ENCODE measurements around the gene CARMIL3.
"Not testable (repeated sequence)": the region's sequence is repeated elsewhere in the genome, so short reads cannot be mapped to it uniquely, and the experiment has no call there.

CARMIL3 gene

GRCh38 chr14:24094841-24095270 lies 43.0 kb downstream of the CARMIL3 start:
- FAIRE-seq (no peak), DNase-seq (ENCODE audit: insufficient read length) (no peak)
- TF ChIP-seq TAF1 (IDR thresholded peaks at IDR 0.05; ENCODE audit: borderline replicate concordance, low read depth, low read length) = no peak
- no peak for TF ChIP-seq POLR2A (IDR thresholded peaks at IDR 0.05; ENCODE audit: low read depth, low read length)
- TF ChIP-seq POLR2AphosphoS5 (IDR thresholded peaks at IDR 0.05; ENCODE audit: low read depth, low read length) = no peak

- TF ChIP-seq POLR2AphosphoS5 (IDR thresholded peaks at IDR 0.05; ENCODE audit: low read depth, low read length) (peak; percentile 98), POLR2A (IDR thresholded peaks at IDR 0.05; ENCODE audit: low read depth, low read length) (peak; percentile 99), TAF1 (IDR thresholded peaks at IDR 0.05; ENCODE audit: borderline replicate concordance, low read depth, low read length) (peak; percentile 99)
- peak; percentile 91 for DNase-seq (ENCODE audit: insufficient read length)
- peak; percentile 93 for FAIRE-seq
These were observed 43.7 kb downstream of the CARMIL3 start for GRCh38 chr14:24095271-24096068.

GRCh38 chr14:24096545-24097181 lies 44.9 kb downstream of the CARMIL3 start:
- DNase-seq (ENCODE audit: insufficient read length) (no peak), FAIRE-seq (no peak)
- TF ChIP-seq POLR2AphosphoS5 (IDR thresholded peaks at IDR 0.05; ENCODE audit: low read depth, low read length) (no peak), TAF1 (IDR thresholded peaks at IDR 0.05; ENCODE audit: borderline replicate concordance, low read depth, low read length) (no peak), POLR2A (IDR thresholded peaks at IDR 0.05; ENCODE audit: low read depth, low read length) (no peak)

- FAIRE-seq (no peak), DNase-seq (ENCODE audit: insufficient read length) (no peak)
- TF ChIP-seq TAF1 (IDR thresholded peaks at IDR 0.05; ENCODE audit: borderline replicate concordance, low read depth, low read length) (no peak), POLR2AphosphoS5 (IDR thresholded peaks at IDR 0.05; ENCODE audit: low read depth, low read length) (no peak), POLR2A (IDR thresholded peaks at IDR 0.05; ENCODE audit: low read depth, low read length) (no peak)
These were observed 46.6 kb downstream of the CARMIL3 start for GRCh38 chr14:24098229-24098926.

GRCh38 chr14:24098927-24099813 lies 47.4 kb downstream of the CARMIL3 start:
- DNase-seq (ENCODE audit: insufficient read length) = no peak
- TF ChIP-seq TAF1 (IDR thresholded peaks at IDR 0.05; ENCODE audit: borderline replicate concordance, low read depth, low read length) (no peak), POLR2AphosphoS5 (IDR thresholded peaks at IDR 0.05; ENCODE audit: low read depth, low read length) (no peak), POLR2A (IDR thresholded peaks at IDR 0.05; ENCODE audit: low read depth, low read length) (no peak)
- no peak for FAIRE-seq

- FAIRE-seq (no peak), DNase-seq (ENCODE audit: insufficient read length) (no peak)
- no peak for TF ChIP-seq TAF1 (IDR thresholded peaks at IDR 0.05; ENCODE audit: borderline replicate concordance, low read depth, low read length)
These were observed 48.6 kb downstream of the CARMIL3 start for GRCh38 chr14:24100197-24100981.

- FAIRE-seq (no peak), DNase-seq (ENCODE audit: insufficient read length) (no peak)
- TF ChIP-seq POLR2A (IDR thresholded peaks at IDR 0.05; ENCODE audit: low read depth, low read length) (no peak), POLR2AphosphoS5 (IDR thresholded peaks at IDR 0.05; ENCODE audit: low read depth, low read length) (no peak), TAF1 (IDR thresholded peaks at IDR 0.05; ENCODE audit: borderline replicate concordance, low read depth, low read length) (no peak)
These were observed 49.2 kb downstream of the CARMIL3 start for GRCh38 chr14:24100982-24101494.

- TF ChIP-seq TAF1 (IDR thresholded peaks at IDR 0.05; ENCODE audit: borderline replicate concordance, low read depth, low read length) = no peak
- TF ChIP-seq POLR2A (IDR thresholded peaks at IDR 0.05; ENCODE audit: low read depth, low read length) = no peak
- TF ChIP-seq POLR2AphosphoS5 (IDR thresholded peaks at IDR 0.05; ENCODE audit: low read depth, low read length) = no peak
- no peak for FAIRE-seq
These were observed 50.7 kb downstream of the CARMIL3 start for GRCh38 chr14:24102357-24103048.

GRCh38 chr14:24103451-24103850 lies 51.6 kb downstream of the CARMIL3 start:
- FAIRE-seq = no peak
- DNase-seq (ENCODE audit: insufficient read length) = no peak
- no peak for TF ChIP-seq TAF1 (IDR thresholded peaks at IDR 0.05; ENCODE audit: borderline replicate concordance, low read depth, low read length)
- TF ChIP-seq POLR2AphosphoS5 (IDR thresholded peaks at IDR 0.05; ENCODE audit: low read depth, low read length) = no peak
- no peak for TF ChIP-seq POLR2A (IDR thresholded peaks at IDR 0.05; ENCODE audit: low read depth, low read length)

More at GRCh38 chr14:24102357-24103048, 50.7 kb downstream of the CARMIL3 start:
- DNase-seq (ENCODE audit: insufficient read length) = no peak

- FAIRE-seq; DNase-seq (ENCODE audit: insufficient read length): not testable (repeated sequence)
These were observed 53.9 kb downstream of the CARMIL3 start for GRCh38 chr14:24105609-24106239.
